Skeletal muscle tissue (tissue), 4 donors: ENCODE measurements around the gene PLA2G4F. TPM values are rescaled to one million over a fixed set of nuclear protein-coding genes. Genes with fewer than 3 reads are reported as not detected.

Experiments used
- H3K27ac ChIP-seq: one replicate; pipeline ENCODE4 v1.7.0; 2013; ENCODE audit warnings: mild to moderate bottlenecking, low read depth, low read length, inconsistent platforms
- H3K27me3 ChIP-seq, 3 donors: one replicate each; pipeline ENCODE4 v1.7.0; 2013; ENCODE audit warnings: low read length in 3 of 3; ENCODE audit not compliant: control insufficient read depth in 3 of 3, insufficient read depth in 3 of 3
- H3K36me3 ChIP-seq, 3 donors: one replicate each; pipeline ENCODE4 v1.7.0; 2013; ENCODE audit warnings: low read length in 3 of 3; ENCODE audit not compliant: control insufficient read depth in 3 of 3, insufficient read depth in 3 of 3
- H3K4me1 ChIP-seq, 3 donors: one replicate each; pipeline ENCODE4 v1.7.0; 2013; ENCODE audit warnings: low read length in 3 of 3, mild to moderate bottlenecking in 3 of 3; ENCODE audit not compliant: control insufficient read depth in 3 of 3, insufficient read depth in 3 of 3
- H3K4me3 ChIP-seq, 3 donors: one replicate each; pipeline ENCODE4 v1.7.0; 2013; ENCODE audit warnings: low read length in 3 of 3
- H3K9ac ChIP-seq, 3 donors: one replicate each; pipeline ENCODE4 v1.7.0; 2013; ENCODE audit warnings: low read length in 3 of 3, mild to moderate bottlenecking in 3 of 3, moderate library complexity in 2 of 3, low read depth in 1 of 3
- H3K9me3 ChIP-seq, 3 donors: one replicate each; pipeline ENCODE4 v1.7.0; 2013; ENCODE audit warnings: low read length in 3 of 3; ENCODE audit not compliant: control insufficient read depth in 3 of 3
- total RNA-seq: library from RNA; depleted of rRNA; stranded (reverse); fragments of >200 nt; gene quantifications from one replicate; pipeline ENCODE4 v1.2.3, GENCODE V29; 2014
- donor health status: Osteomylitis.

PLA2G4F gene
- total RNA-seq, 1 donor from 2014 or later: not detected

GRCh38 chr15:42166225-42166940 lies 9.9 kb upstream of the PLA2G4F start:
- Histone ChIP-seq H3K9me3 (no peaks in the 10 kb centered on the region), H3K4me3 (no peak overlapping the region), H3K27me3 (no peaks in the 10 kb centered on the region), H3K4me1 (no peaks in the 10 kb centered on the region), H3K36me3 (peaks cover 72 to 81% (median 76%) of the 10 kb centered on the region in 3 donors), H3K9ac (no peak overlapping the region), H3K27ac (no peak overlapping the region)

GRCh38 chr15:42165106-42165505 lies 8.7 kb upstream of the PLA2G4F start:
- no peaks in the 10 kb centered on the region for H3K9me3 ChIP-seq
- H3K9ac ChIP-seq: no peak overlapping the region
- no peaks in the 10 kb centered on the region for H3K4me1 ChIP-seq

GRCh38 chr15:42163947-42164550 lies 7.6 kb upstream of the PLA2G4F start:
- Histone ChIP-seq H3K27me3 (no peaks in the 10 kb centered on the region), H3K9me3 (no peaks in the 10 kb centered on the region), H3K4me1 (peaks cover 4 to 7% (median 6%) of the 10 kb centered on the region in 3 donors), H3K9ac (no peak overlapping the region), H3K4me3 (no peak overlapping the region), H3K27ac (no peak overlapping the region), H3K36me3 (peaks cover 76 to 88% (median 86%) of the 10 kb centered on the region in 3 donors)

More at GRCh38 chr15:42165106-42165505, 8.7 kb upstream of the PLA2G4F start:
- no peak overlapping the region for H3K27ac ChIP-seq
- no peaks in the 10 kb centered on the region for H3K27me3 ChIP-seq
- H3K4me3 ChIP-seq: no peak overlapping the region
- peaks cover 74 to 85% (median 81%) of the 10 kb centered on the region in 3 donors for H3K36me3 ChIP-seq

GRCh38 chr15:42163291-42163690 lies 6.9 kb upstream of the PLA2G4F start:
- Histone ChIP-seq H3K9ac (no peak overlapping the region), H3K9me3 (no peaks in the 10 kb centered on the region), H3K4me1 (peaks cover 11 to 14% (median 13%) of the 10 kb centered on the region in 3 donors), H3K27me3 (no peaks in the 10 kb centered on the region), H3K27ac (no peak overlapping the region), H3K4me3 (no peak overlapping the region), H3K36me3 (peaks cover 78 to 91% (median 83%) of the 10 kb centered on the region in 3 donors)

GRCh38 chr15:42160136-42160535 lies 3.7 kb upstream of the PLA2G4F start:
- Histone ChIP-seq H3K36me3 (peaks cover 50 to 63% (median 55%) of the 10 kb centered on the region in 3 donors), H3K9ac (no peak overlapping the region), H3K27ac (no peak overlapping the region), H3K4me3 (no peak overlapping the region), H3K27me3 (no peaks in the 10 kb centered on the region), H3K4me1 (peaks cover 29 to 40% (median 39%) of the 10 kb centered on the region in 3 donors), H3K9me3 (no peaks in the 10 kb centered on the region)

- peak overlapping the region; percentile 37 for H3K27ac ChIP-seq
Observed at GRCh38 chr15:42159381-42160015, 3.1 kb upstream of the PLA2G4F start.

GRCh38 chr15:42158941-42159340 lies 2.5 kb upstream of the PLA2G4F start:
- Histone ChIP-seq H3K9ac (no peak overlapping the region), H3K9me3 (no peaks in the 10 kb centered on the region), H3K4me1 (peaks cover 29 to 52% (median 47%) of the 10 kb centered on the region in 3 donors), H3K36me3 (peaks cover 40 to 51% (median 43%) of the 10 kb centered on the region in 3 donors), H3K27me3 (no peaks in the 10 kb centered on the region), H3K4me3 (no peak overlapping the region), H3K27ac (peak overlapping the region; percentile 37)

More at GRCh38 chr15:42159381-42160015, 3.1 kb upstream of the PLA2G4F start:
- no peak overlapping the region for H3K9ac ChIP-seq
- peaks cover 29 to 46% (median 42%) of the 10 kb centered on the region in 3 donors for H3K4me1 ChIP-seq
- no peaks in the 10 kb centered on the region for H3K27me3 ChIP-seq
- H3K36me3 ChIP-seq: peaks cover 44 to 57% (median 49%) of the 10 kb centered on the region in 3 donors
- no peak overlapping the region for H3K4me3 ChIP-seq
- H3K9me3 ChIP-seq: no peaks in the 10 kb centered on the region

GRCh38 chr15:42157981-42158765 lies 1.7 kb upstream of the PLA2G4F start:
- H3K36me3 ChIP-seq: peaks cover 34 to 44% (median 36%) of the 10 kb centered on the region in 3 donors
- H3K9me3 ChIP-seq: no peaks in the 10 kb centered on the region
- H3K9ac ChIP-seq: no peak overlapping the region
- peaks cover 29 to 59% (median 48%) of the 10 kb centered on the region in 3 donors for H3K4me1 ChIP-seq
- H3K27me3 ChIP-seq: no peaks in the 10 kb centered on the region
- peak overlapping the region in 1 of 3 donors; percentile 21 for H3K4me3 ChIP-seq
- peak overlapping the region; percentile 37 for H3K27ac ChIP-seq

GRCh38 chr15:42157381-42157780 lies 945 bp upstream of the PLA2G4F start:
- H3K4me1 ChIP-seq: peaks cover 37 to 67% (median 56%) of the 10 kb centered on the region in 3 donors
- H3K27ac ChIP-seq: peak overlapping the region; percentile 37
- no peaks in the 10 kb centered on the region for H3K27me3 ChIP-seq

More at GRCh38 chr15:42157381-42157780, 945 bp upstream of the PLA2G4F start:
- H3K9ac ChIP-seq: peak overlapping the region in 1 of 3 donors; percentile 9
- no peaks in the 10 kb centered on the region for H3K9me3 ChIP-seq
- peak overlapping the region in 1 of 3 donors; percentile 29 for H3K4me3 ChIP-seq
- H3K36me3 ChIP-seq: peaks cover 28 to 36% (median 28%) of the 10 kb centered on the region in 3 donors
